ENCODE data around the gene PALM. TPM values are rescaled to one million over a fixed set of nuclear protein-coding genes. Genes with fewer than 3 reads are reported as not detected.

PALM gene
- total RNA-seq, 2 donors from 2014 or later = 14.4 to 28.4 TPM

DNA sequence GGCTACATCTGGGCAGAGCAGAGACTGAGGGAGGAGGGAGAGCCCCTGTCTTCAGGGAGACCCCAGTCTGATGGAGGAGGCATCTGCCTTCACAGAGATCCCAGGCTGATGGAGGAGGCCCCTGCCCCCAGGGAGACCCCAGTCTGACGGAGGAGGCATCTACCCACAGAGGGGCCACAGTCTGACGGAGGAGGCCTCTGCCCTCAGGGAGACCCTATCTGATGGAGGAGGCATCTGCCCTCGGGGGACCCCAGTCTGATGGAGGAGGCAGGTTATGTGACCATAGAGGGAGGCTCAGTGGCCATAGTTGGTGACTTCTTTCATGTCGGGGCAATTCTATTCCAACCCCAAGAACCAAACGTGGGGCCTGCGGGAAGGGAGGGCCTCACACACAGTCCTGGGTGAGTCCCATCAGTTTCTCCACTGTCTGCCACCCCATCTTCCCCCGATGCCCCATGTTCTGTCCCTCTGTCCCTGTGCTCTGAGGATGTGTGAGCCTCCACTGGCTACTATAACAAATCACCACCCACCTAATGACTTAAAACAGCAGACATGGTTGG, 56.5 kb downstream of the PALM start:
- peaks cover 0 to 7% of the 10 kb centered on the region in 2 donors for H3K4me1 ChIP-seq (ENCODE audit: control insufficient read depth in 1 of 2, low read depth in 2 of 2)
- no peak overlapping the region for H3K27ac ChIP-seq
- no peaks in the 10 kb centered on the region for H3K9me3 ChIP-seq
- no peaks in the 10 kb centered on the region for H3K27me3 ChIP-seq (replicated peaks; ENCODE audit: insufficient read depth)
- ATAC-seq (ENCODE audit: insufficient number of reproducible peaks, low FRiP score, low read depth) (no peak), DNase-seq (ENCODE audit: low spot score) (no peak)
- no peak overlapping the region for H3K4me3 ChIP-seq
- TF ChIP-seq, protein P1, sequence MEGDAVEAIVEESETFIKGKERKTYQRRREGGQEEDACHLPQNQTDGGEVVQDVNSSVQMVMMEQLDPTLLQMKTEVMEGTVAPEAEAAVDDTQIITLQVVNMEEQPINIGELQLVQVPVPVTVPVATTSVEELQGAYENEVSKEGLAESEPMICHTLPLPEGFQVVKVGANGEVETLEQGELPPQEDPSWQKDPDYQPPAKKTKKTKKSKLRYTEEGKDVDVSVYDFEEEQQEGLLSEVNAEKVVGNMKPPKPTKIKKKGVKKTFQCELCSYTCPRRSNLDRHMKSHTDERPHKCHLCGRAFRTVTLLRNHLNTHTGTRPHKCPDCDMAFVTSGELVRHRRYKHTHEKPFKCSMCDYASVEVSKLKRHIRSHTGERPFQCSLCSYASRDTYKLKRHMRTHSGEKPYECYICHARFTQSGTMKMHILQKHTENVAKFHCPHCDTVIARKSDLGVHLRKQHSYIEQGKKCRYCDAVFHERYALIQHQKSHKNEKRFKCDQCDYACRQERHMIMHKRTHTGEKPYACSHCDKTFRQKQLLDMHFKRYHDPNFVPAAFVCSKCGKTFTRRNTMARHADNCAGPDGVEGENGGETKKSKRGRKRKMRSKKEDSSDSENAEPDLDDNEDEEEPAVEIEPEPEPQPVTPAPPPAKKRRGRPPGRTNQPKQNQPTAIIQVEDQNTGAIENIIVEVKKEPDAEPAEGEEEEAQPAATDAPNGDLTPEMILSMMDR (IDR thresholded peaks at IDR 0.05) = no peak
- no peaks in the 10 kb centered on the region for H3K36me3 ChIP-seq

DNA sequence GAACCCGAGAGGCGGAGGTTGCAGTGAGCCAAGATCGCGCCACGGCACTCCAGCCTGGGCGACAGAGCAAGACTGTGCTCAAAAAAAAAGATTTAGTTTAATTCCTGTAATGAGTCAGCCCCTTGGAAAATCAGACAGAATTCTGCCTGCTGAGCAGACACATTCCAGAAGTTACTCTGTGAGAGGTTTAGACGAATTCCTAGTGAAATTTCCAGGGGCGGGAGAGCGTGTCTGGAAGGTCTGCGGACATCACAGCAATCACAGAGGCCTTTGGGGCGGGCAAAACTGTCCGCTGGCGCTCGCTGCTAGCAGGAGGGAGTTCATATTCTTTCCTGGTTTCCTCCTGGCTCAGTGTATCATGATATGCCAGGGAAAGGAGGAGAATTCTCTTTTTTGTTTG, 59.7 kb downstream of the PALM start:
- H3K27ac ChIP-seq = peak overlapping the region in 1 of 2 donors; percentile 32
- H3K36me3 ChIP-seq = no peaks in the 10 kb centered on the region
- no peak for ATAC-seq (ENCODE audit: insufficient number of reproducible peaks, low FRiP score, low read depth)
- H3K27me3 ChIP-seq (replicated peaks; ENCODE audit: insufficient read depth) = no peaks in the 10 kb centered on the region
- H3K9me3 ChIP-seq = no peaks in the 10 kb centered on the region
- TF ChIP-seq, protein P1 (IDR thresholded peaks at IDR 0.05) = no peak
- H3K4me3 ChIP-seq = peak overlapping the region; percentile 22
- no peak for DNase-seq (ENCODE audit: low spot score)
- H3K4me1 ChIP-seq (ENCODE audit: control insufficient read depth in 1 of 2, low read depth in 2 of 2) = peaks cover 0 to 7% of the 10 kb centered on the region in 2 donors

DNA sequence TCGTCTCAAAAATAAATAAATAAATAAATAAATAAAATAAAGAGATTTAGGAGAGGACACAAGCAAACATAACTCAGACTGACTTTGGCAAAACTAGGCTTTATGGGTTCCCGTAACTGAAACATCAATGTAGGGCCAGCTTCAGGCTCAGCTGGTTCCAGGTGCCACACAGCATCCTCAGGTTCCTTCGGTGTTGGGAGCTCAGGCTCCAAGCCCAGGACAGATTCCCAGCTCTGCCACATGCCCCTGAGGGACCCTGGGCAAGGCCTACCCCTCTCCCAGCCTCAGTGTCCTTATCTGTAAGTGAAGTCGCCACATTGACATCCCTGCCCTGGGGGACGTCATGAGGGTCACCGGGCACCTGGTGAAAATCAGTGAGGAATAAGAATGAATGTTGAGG, 60.9 kb downstream of the PALM start:
- TF ChIP-seq, protein P1 (IDR thresholded peaks at IDR 0.05) = no peak
- DNase-seq (ENCODE audit: low spot score) (no peak), ATAC-seq (ENCODE audit: insufficient number of reproducible peaks, low FRiP score, low read depth) (no peak)
- no peak overlapping the region for H3K4me3 ChIP-seq
- H3K9me3 ChIP-seq = no peaks in the 10 kb centered on the region
- no peak overlapping the region for H3K27ac ChIP-seq
- H3K36me3 ChIP-seq = no peaks in the 10 kb centered on the region
- H3K4me1 ChIP-seq (ENCODE audit: control insufficient read depth in 1 of 2, low read depth in 2 of 2) = peaks cover 0 to 7% of the 10 kb centered on the region in 2 donors
- no peaks in the 10 kb centered on the region for H3K27me3 ChIP-seq (replicated peaks; ENCODE audit: insufficient read depth)

DNA sequence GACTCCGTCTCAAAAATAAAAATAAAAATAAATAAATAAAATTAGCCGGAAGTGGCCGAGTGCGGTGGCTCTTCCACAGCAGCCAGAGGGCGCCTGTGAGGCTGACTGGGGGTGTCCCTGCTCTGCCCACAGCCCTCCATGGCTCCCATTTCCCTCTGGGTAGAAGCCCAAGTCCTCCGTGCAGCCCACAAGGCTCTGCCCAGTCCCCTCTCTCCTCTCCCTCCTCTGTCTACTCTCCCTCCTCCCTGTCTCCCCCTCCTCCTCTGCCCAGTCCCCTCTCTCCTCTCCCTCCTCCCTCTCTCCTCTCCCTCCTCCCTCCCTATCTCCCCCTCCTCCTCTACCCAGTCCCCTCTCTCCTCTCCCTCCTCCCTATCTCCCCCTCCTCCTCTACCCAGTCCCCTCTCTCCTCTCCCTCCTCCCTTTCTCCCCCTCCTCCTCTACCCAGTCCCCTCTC, 62.6 kb downstream of the PALM start:
- Histone ChIP-seq H3K4me3 (no peak overlapping the region), H3K9me3 (no peaks in the 10 kb centered on the region), H3K4me1 (ENCODE audit: control insufficient read depth in 1 of 2, low read depth in 2 of 2) (peaks cover 0 to 7% of the 10 kb centered on the region in 2 donors), H3K27ac (no peak overlapping the region), H3K27me3 (replicated peaks; ENCODE audit: insufficient read depth) (no peaks in the 10 kb centered on the region), H3K36me3 (no peaks in the 10 kb centered on the region)
- no peak for ATAC-seq (ENCODE audit: insufficient number of reproducible peaks, low FRiP score, low read depth)
- TF ChIP-seq, protein P1 (IDR thresholded peaks at IDR 0.05) = no peak
- DNase-seq (ENCODE audit: low spot score) = no peak

DNA sequence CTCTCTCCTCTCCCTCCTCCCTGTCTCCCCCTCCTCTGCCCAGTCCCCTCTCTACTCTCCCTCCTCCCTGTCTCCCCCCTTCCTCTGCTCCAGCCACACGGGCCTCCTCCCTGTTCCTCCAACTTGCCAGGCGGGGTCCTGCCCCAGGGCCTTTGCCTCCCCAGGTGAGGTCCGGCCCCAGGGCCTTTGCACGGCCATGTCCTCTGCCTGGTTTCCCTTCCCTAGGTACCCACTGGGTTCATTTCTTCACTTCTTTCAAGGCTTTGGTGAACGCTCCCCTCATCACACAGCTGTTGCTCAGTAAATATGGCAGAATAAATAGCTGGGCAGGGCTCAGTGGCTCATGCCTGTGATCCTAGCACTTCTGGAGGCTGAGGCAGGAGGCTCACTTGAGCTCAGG, 63.3 kb downstream of the PALM start:
- peaks cover 0 to 7% of the 10 kb centered on the region in 2 donors for H3K4me1 ChIP-seq (ENCODE audit: control insufficient read depth in 1 of 2, low read depth in 2 of 2)
- DNase-seq (ENCODE audit: low spot score) (no peak), ATAC-seq (ENCODE audit: insufficient number of reproducible peaks, low FRiP score, low read depth) (no peak)
- no peak overlapping the region for H3K4me3 ChIP-seq
- TF ChIP-seq, protein P1 (IDR thresholded peaks at IDR 0.05) = no peak
- H3K9me3 ChIP-seq = no peaks in the 10 kb centered on the region
- H3K36me3 ChIP-seq = no peaks in the 10 kb centered on the region
- no peaks in the 10 kb centered on the region for H3K27me3 ChIP-seq (replicated peaks; ENCODE audit: insufficient read depth)
- H3K27ac ChIP-seq = no peak overlapping the region

Data from thoracic aorta (tissue), 2 donors.